Smooth muscle cell (in vitro differentiated cells): Measurements from ENCODE around the gene PLVAP. TPM values are rescaled to one million over a fixed set of nuclear protein-coding genes. Genes with fewer than 3 reads are reported as not detected.

Experiments
- DNase-seq: peaks from one replicate; lab custom pipeline; 2025; ENCODE audit not compliant: unreplicated experiment; lab: John Stamatoyannopoulos, UW
- H2AFZ ChIP-seq: fragments of 200-600 bp; sonication (generic); 2 replicates; pipeline ENCODE4 v1.6.0; 2016; ENCODE audit warnings: antibody characterized with exemption, low read depth, mild to moderate bottlenecking
- H3F3A ChIP-seq: fragments of 200-600 bp; sonication (generic); 2 replicates; pipeline ENCODE4 v1.6.0; 2017; ENCODE audit warnings: antibody characterized with exemption, low read depth
- H3K27ac ChIP-seq: fragments of 200-600 bp; sonication (generic); 2 replicates; pipeline ENCODE4 v1.5.1; 2016; ENCODE audit warnings: low read depth, mild to moderate bottlenecking
- H3K27me3 ChIP-seq: fragments of 200-600 bp; sonication (generic); 2 replicates; pipeline ENCODE4 v1.6.1; 2016; ENCODE audit warnings: low read depth, mild to moderate bottlenecking
- H3K36me3 ChIP-seq: fragments of 200-600 bp; sonication (generic); 2 replicates; pipeline ENCODE4 v1.5.1; 2016; ENCODE audit warnings: low read depth
- H3K4me1 ChIP-seq: fragments of 200-600 bp; sonication (generic); 2 replicates; pipeline ENCODE4 v1.5.1; 2016; ENCODE audit warnings: low read depth
- H3K4me2 ChIP-seq: fragments of 200-600 bp; sonication (generic); 2 replicates; pipeline ENCODE4 v1.6.0; 2016; ENCODE audit warnings: mild to moderate bottlenecking
- H3K4me3 ChIP-seq: fragments of 200-600 bp; sonication (generic); 2 replicates; pipeline ENCODE4 v1.5.1; 2016; ENCODE audit warnings: mild to moderate bottlenecking
- H3K79me2 ChIP-seq: fragments of 200-600 bp; sonication (generic); 2 replicates; pipeline ENCODE4 v1.6.0; 2016; ENCODE audit warnings: low read depth, mild to moderate bottlenecking
- H3K9ac ChIP-seq: fragments of 200-600 bp; sonication (generic); 2 replicates; pipeline ENCODE4 v1.6.0; 2016; ENCODE audit warnings: low read depth
- H3K9me3 ChIP-seq: fragments of 200-600 bp; sonication (generic); replicated peaks from 2 replicates; pipeline ENCODE4 v1.5.1; 2016; ENCODE audit warnings: low read depth
- H4K20me1 ChIP-seq: fragments of 200-600 bp; sonication (generic); 2 replicates; pipeline ENCODE4 v1.6.0; 2016; ENCODE audit warnings: low read depth
- WGBS: methylation state at CpG from one replicate; pipeline ENCODE4 v1.1.7; 2016; ENCODE audit warnings: low lambda C conversion rate; 5-methylcytosine and 5-hydroxymethylcytosine counted together
- polyA plus RNA-seq: library from polyadenylated mRNA; unstranded; fragments of >200 nt; fragmentation: Nextera tagmentation; extraction: Ambion mirVana; gene quantifications from 2 replicates; pipeline ENCODE4 v1.2.1, GENCODE V29; 2016
- total RNA-seq: library from RNA; depleted of rRNA; stranded (reverse); fragments of >200 nt; gene quantifications from 2 replicates; pipeline ENCODE4 v1.2.3, GENCODE V29; 2014
- TF ChIP-seq, protein P1 (sequence below): fragments of 200-600 bp; sonication (generic); IDR thresholded peaks from 2 replicates; pipeline ENCODE4 v1.5.1; 2017; ENCODE audit warnings: borderline replicate concordance, mild to moderate bottlenecking, antibody characterized with exemption; ENCODE audit not compliant: insufficient read depth, poor library complexity, severe bottlenecking

Gene PLVAP
- total and polyA plus RNA-seq, 2 experiments from 2014 or later: not detected

GRCh38 chr19:17334414-17335409 lies 42.4 kb downstream of the PLVAP start, which contains the start of gene ANO8:
ANO8 (minus strand) TSS chr19:17334855; CDS start chr19:17334670, 185 bp downstream.
- Histone ChIP-seq H4K20me1 (peaks cover 6% of the 10 kb centered on the region), H2AFZ (peak within 1 kb of the TSS; percentile 68), H3K9ac (peak within 1 kb of the TSS; percentile 51), H3K27me3 (peaks cover 11% of the 10 kb centered on the region), H3K4me2 (peak within 1 kb of the TSS; percentile 92), H3K36me3 (no peaks in the 10 kb centered on the region), H3K9me3 (no peaks in the 10 kb centered on the region), H3K27ac (peak within 1 kb of the TSS; percentile 60), H3F3A (no peaks in the 10 kb centered on the region), H3K4me1 (peaks cover 6% of the 10 kb centered on the region), H3K79me2 (no peaks in the 10 kb centered on the region), H3K4me3 (peak within 1 kb of the TSS; percentile 84)
- peak; percentile 81 for DNase-seq
- 5% methylated on average over 74 of the region's 86 CpGs for whole genome bisulfite sequencing
- TF ChIP-seq, protein P1, sequence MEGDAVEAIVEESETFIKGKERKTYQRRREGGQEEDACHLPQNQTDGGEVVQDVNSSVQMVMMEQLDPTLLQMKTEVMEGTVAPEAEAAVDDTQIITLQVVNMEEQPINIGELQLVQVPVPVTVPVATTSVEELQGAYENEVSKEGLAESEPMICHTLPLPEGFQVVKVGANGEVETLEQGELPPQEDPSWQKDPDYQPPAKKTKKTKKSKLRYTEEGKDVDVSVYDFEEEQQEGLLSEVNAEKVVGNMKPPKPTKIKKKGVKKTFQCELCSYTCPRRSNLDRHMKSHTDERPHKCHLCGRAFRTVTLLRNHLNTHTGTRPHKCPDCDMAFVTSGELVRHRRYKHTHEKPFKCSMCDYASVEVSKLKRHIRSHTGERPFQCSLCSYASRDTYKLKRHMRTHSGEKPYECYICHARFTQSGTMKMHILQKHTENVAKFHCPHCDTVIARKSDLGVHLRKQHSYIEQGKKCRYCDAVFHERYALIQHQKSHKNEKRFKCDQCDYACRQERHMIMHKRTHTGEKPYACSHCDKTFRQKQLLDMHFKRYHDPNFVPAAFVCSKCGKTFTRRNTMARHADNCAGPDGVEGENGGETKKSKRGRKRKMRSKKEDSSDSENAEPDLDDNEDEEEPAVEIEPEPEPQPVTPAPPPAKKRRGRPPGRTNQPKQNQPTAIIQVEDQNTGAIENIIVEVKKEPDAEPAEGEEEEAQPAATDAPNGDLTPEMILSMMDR: no peak

DNA sequence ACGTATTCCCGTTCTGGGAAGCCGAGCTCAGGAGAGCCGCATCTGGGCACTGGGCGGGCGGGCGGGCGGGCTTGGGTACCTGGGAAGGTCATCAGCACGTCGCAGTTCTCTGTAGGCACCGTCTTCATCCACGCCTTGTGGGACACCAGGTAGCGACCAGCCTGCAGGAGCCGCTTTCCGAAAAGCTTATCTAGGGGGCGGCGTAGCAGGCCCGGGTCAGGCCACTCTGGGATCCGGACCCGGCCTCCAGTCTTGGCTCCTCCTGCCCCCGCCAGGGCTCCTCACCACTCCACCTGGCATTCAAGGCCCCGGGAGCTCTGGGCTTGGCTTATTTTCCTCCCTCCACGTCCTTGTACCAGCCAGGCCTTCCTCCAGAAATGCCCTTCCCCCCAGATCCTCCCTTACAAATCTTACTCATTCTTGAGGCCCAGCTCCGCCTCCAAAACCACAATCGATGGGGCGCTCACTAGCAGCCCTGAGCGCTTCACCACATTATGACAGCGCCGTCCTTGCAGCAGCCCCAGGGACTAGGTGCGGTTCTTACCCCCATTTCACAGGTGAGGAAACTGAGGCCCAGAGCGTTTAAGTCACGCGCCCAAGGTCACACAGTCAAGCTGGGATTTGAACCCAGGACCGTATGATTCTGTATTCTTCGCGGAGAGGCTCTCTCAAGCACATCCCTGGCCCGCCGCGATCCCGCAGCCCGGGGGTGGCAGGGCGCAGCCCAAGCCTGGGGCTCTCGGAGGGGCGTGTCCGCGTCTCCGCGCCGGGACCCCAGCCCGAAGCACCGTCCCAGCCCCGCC lies 43.3 kb downstream of the PLVAP start:
- Histone ChIP-seq H3K9me3 (no peaks in the 10 kb centered on the region), H3F3A (no peaks in the 10 kb centered on the region), H3K4me3 (peak overlapping the region; percentile 84), H3K4me1 (peaks cover 9% of the 10 kb centered on the region), H3K9ac (peak overlapping the region; percentile 51), H3K79me2 (no peaks in the 10 kb centered on the region), H3K4me2 (peak overlapping the region; percentile 92), H3K27me3 (peaks cover 20% of the 10 kb centered on the region), H4K20me1 (peaks cover 13% of the 10 kb centered on the region), H3K36me3 (no peaks in the 10 kb centered on the region), H2AFZ (peak overlapping the region; percentile 68), H3K27ac (no peak overlapping the region)
- 32% methylated on average over 49 of the region's 52 CpGs for WGBS
- TF ChIP-seq, protein P1: no peak
- no peak for DNase-seq

GRCh38 chr19:17332677-17333581 lies 44.2 kb downstream of the PLVAP start:
- Histone ChIP-seq H3K9me3 (no peaks in the 10 kb centered on the region), H3K4me3 (no peak overlapping the region), H2AFZ (no peak overlapping the region), H3K27me3 (peaks cover 24% of the 10 kb centered on the region), H3K36me3 (no peaks in the 10 kb centered on the region), H3F3A (no peaks in the 10 kb centered on the region), H4K20me1 (peaks cover 13% of the 10 kb centered on the region), H3K4me2 (no peak overlapping the region), H3K79me2 (no peaks in the 10 kb centered on the region), H3K9ac (no peak overlapping the region), H3K4me1 (peaks cover 10% of the 10 kb centered on the region), H3K27ac (no peak overlapping the region)
- no peak for DNase-seq
- TF ChIP-seq, protein P1: no peak
- 97% methylated on average over 45 of the region's 45 CpGs for WGBS
